ENCODE data around the gene DNAAF1.

- TF ChIP-seq POLR2A (IDR thresholded peaks at IDR 0.05) (no peak), CTCF (IDR thresholded peaks at IDR 0.05) (no peak), EP300 (IDR thresholded peaks at IDR 0.05) (no peak)
These were observed 48.6 kb upstream of the DNAAF1 start for GRCh38 chr16:84096447-84097005.

All from tibial nerve (tissue), 4 donors.